IMR-90 (cell line): ENCODE measurements around the gene UMOD. TPM values are rescaled to one million over a fixed set of nuclear protein-coding genes. Genes with fewer than 3 reads are reported as not detected.

ENCODE experiments used
- ATAC-seq: fragments of 200-7000 bp; cut with Tn5 transposase; 2 replicates; pipeline ENCODE4 v1.9.1; 2020; ENCODE audit warnings: low read depth, mild to moderate bottlenecking, moderate library complexity
- BruUV-seq: library from RNA; stranded (reverse); fragments of 400-500 nt; replicated peaks from 2 replicates; lab custom pipeline; 2021; lab: Mats Ljungman, UMichigan
- CTCF ChIA-PET: fragments of 300-600 bp; formaldehyde crosslinking; extraction: SDS; loops from one replicate; lab custom pipeline; 2021; ENCODE audit warnings: antibody characterized with exemption; lab: Yijun Ruan, JAX
- POLR2A ChIA-PET: fragments of 300-600 bp; sonication (Branson Sonifier 250); formaldehyde crosslinking; loops from one replicate; lab custom pipeline; 2022; ENCODE audit warnings: antibody characterized with exemption; ENCODE audit not compliant: unreplicated experiment; lab: Charles Lee
- DNase-seq: peaks from one replicate; pipeline ENCODE4 v3.0.0; 2013
- H2AFZ ChIP-seq: replicated peaks from 2 replicates; pipeline ENCODE3; 2013; ENCODE audit warnings: low read length, mild to moderate bottlenecking; ENCODE audit not compliant: poor library complexity
- H2AK5ac ChIP-seq: 2 replicates; pipeline ENCODE4 v1.6.1; 2013; ENCODE audit warnings: low read depth, low read length, inconsistent platforms
- H2AK9ac ChIP-seq: replicated peaks from 2 replicates; pipeline ENCODE3; 2013; ENCODE audit warnings: mild to moderate bottlenecking, low read depth, low read length, moderate library complexity; ENCODE audit not compliant: poor library complexity
- H2BK120ac ChIP-seq: 2 replicates; pipeline ENCODE4 v1.6.1; 2013; ENCODE audit warnings: low read depth, low read length, inconsistent platforms
- H2BK15ac ChIP-seq: 3 replicates; pipeline ENCODE4 v1.6.1; 2013; ENCODE audit warnings: low read depth, low read length, inconsistent platforms
- H2BK20ac ChIP-seq: 2 replicates; pipeline ENCODE4 v1.6.1; 2013; ENCODE audit warnings: low read depth, mild to moderate bottlenecking, inconsistent platforms, low read length, moderate library complexity
- H2BK5ac ChIP-seq: 2 replicates; pipeline ENCODE4 v1.6.1; 2013; ENCODE audit warnings: mild to moderate bottlenecking, low read depth, low read length, inconsistent platforms; ENCODE audit not compliant: poor library complexity, severe bottlenecking
- H3K14ac ChIP-seq: replicated peaks from 2 replicates; pipeline ENCODE4 v1.6.1; 2013; ENCODE audit warnings: low read depth, low read length, inconsistent platforms
- H3K18ac ChIP-seq: 2 replicates; pipeline ENCODE4 v1.6.1; 2013; ENCODE audit warnings: low read depth, low read length, control low read depth
- H3K23ac ChIP-seq: 2 replicates; pipeline ENCODE4 v1.6.1; 2013; ENCODE audit warnings: low read depth, low read length, inconsistent platforms
- H3K27ac ChIP-seq: 2 replicates; pipeline ENCODE4 v1.5.1; 2013; ENCODE audit warnings: mild to moderate bottlenecking, control low read depth, low read length; ENCODE audit not compliant: insufficient read depth
- H3K27me3 ChIP-seq: 2 replicates; pipeline ENCODE4 v1.6.1; 2013; ENCODE audit warnings: low read length; ENCODE audit not compliant: control insufficient read depth, insufficient read depth
- H3K36me3 ChIP-seq: 2 replicates; pipeline ENCODE4 v1.6.1; 2013; ENCODE audit warnings: low read length, mixed read lengths; ENCODE audit not compliant: control insufficient read depth, insufficient read depth
- H3K4ac ChIP-seq: 2 replicates; pipeline ENCODE4 v1.6.1; 2013; ENCODE audit warnings: low read depth, low read length, inconsistent platforms
- H3K4me1 ChIP-seq: 2 replicates; pipeline ENCODE4 v1.6.1; 2013; ENCODE audit warnings: low read length, mixed read lengths; ENCODE audit not compliant: control insufficient read depth, insufficient read depth
- H3K4me2 ChIP-seq: 2 replicates; pipeline ENCODE4 v1.6.1; 2013; ENCODE audit warnings: low read depth, mild to moderate bottlenecking, control low read depth, low read length, moderate library complexity
- H3K4me3 ChIP-seq: 2 replicates; pipeline ENCODE4 v1.5.1; 2013; ENCODE audit warnings: low read depth, mild to moderate bottlenecking, control low read depth, low read length, moderate library complexity; ENCODE audit not compliant: insufficient read depth
- H3K56ac ChIP-seq: 2 replicates; pipeline ENCODE4 v1.6.1; 2013; ENCODE audit warnings: low read length, inconsistent platforms; ENCODE audit not compliant: insufficient read depth; ENCODE audit errors: extremely low read depth
- H3K79me1 ChIP-seq, 2 experiments: 2 replicates each; pipeline ENCODE4 v1.6.1; 2013; ENCODE audit warnings: low read length in 2 of 2, inconsistent platforms in 1 of 2, low read depth in 1 of 2
- H3K9ac ChIP-seq: 2 replicates; pipeline ENCODE4 v1.6.1; 2013; ENCODE audit warnings: low read depth, low read length, control low read depth
- H3K9me1 ChIP-seq: 2 replicates; pipeline ENCODE4 v1.6.1; 2013; ENCODE audit warnings: low read length, inconsistent platforms; ENCODE audit not compliant: insufficient read depth
- H3K9me3 ChIP-seq: 2 replicates; pipeline ENCODE4 v1.6.1; 2013; ENCODE audit warnings: low read length; ENCODE audit not compliant: control insufficient read depth, insufficient read depth
- H4K20me1 ChIP-seq: 2 replicates; pipeline ENCODE4 v1.6.1; 2013; ENCODE audit warnings: low read length, inconsistent platforms; ENCODE audit not compliant: insufficient read depth
- H4K5ac ChIP-seq: 2 replicates; pipeline ENCODE4 v1.6.1; 2013; ENCODE audit warnings: mild to moderate bottlenecking, low read depth, low read length, control low read depth
- H4K8ac ChIP-seq, 2 experiments: 2 replicates each; pipeline ENCODE4 v1.6.1; 2013; ENCODE audit warnings: low read depth in 2 of 2, low read length in 2 of 2, control low read depth in 1 of 2, inconsistent platforms in 1 of 2
- H4K91ac ChIP-seq: 2 replicates; pipeline ENCODE4 v1.6.1; 2013; ENCODE audit warnings: low read depth, low read length, inconsistent platforms; ENCODE audit not compliant: insufficient read depth
- CHD1 ChIP-seq: IDR thresholded peaks from 2 replicates; pipeline ENCODE4 v1.6.1; 2012; ENCODE audit warnings: low read depth, low read length, improper control_type of control experiment
- WGBS, 2 experiments: methylation state at CpG; one replicate each; pipeline versions ENCODE4 v1.1.5 to v1.1.7; 2013; ENCODE audit warnings: missing lambda C conversion rate in 2 of 2; ENCODE audit not compliant: insufficient read length in 1 of 2; ENCODE audit errors: extremely low coverage in 2 of 2; 5-methylcytosine and 5-hydroxymethylcytosine counted together
- dilution Hi-C: fragments of 300-500 bp; cut with HindIII; formaldehyde crosslinking; loops from one replicate; pipeline ENCODE4 v1.14.3; 2018; ENCODE audit warnings: low sequenced_read_pairs; ENCODE audit not compliant: unreplicated experiment
- in situ Hi-C: fragments of 300-500 bp; cut with MboI; formaldehyde crosslinking; loops from 3 replicates; pipeline ENCODE4 v1.14.3; 2019; ENCODE audit warnings: low sequenced_read_pairs, inconsistent platforms, mixed read lengths
- intact Hi-C: fragments of 100-400 bp; cut with micrococcal nuclease; formaldehyde crosslinking; loops from 2 replicates; pipeline ENCODE4 v1.10.0; 2022
- polyA plus RNA-seq, 3 experiments: library from polyadenylated mRNA; depleted of rRNA; stranded (reverse); fragments of >200 nt; gene quantifications; 2 replicates each; pipeline ENCODE4 v1.2.3, GENCODE V29; 2012; ENCODE audit warnings: low replicate concordance in 1 of 3
- total RNA-seq: library from RNA; depleted of rRNA; stranded (reverse); fragments of >200 nt; gene quantifications from 2 replicates; pipeline ENCODE4 v1.2.3, GENCODE V29; 2012

Gene UMOD
- total and polyA plus RNA-seq, 2 of the 4 experiments (the other 2 are of a cell fraction) = not detected

DNA sequence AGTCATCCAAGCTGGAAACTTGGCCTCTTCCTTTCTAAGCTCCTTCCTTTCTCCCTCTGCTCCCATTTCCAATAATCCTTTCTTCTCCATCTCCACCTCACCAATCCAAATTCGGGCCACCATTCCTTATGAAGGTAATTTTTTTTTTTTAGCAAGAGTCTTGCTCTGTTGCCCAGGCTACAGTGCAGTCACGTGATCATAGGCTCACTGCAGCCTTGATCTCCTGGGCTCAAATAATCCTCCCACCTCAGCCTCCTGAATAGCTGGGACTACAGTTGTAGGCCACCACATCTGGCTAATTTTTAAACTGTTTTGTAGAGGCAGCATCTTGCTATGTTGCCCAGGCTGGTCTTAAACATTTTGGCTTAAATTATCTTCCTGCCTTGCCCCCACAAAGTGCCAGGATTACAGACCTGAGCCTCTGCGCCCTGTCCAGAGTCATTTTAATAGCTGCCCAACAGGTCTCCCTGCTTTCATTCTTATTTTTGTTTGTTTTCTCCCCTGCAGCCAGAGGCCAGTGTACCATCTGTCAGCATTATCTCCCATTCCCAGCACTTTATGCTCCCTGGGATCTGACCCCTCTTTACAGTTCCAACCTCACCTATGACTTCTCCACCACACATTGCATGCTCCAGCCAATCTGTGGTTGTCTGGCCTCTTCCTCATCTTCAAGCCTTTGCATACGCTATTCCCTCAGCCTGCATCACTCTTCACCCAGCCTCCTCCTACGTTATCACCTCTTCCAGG lies 22.9 kb downstream of the UMOD start:
- no peak overlapping the region for H2BK120ac ChIP-seq
- 14 to 100% methylated on average over 1 of the region's 5 CpGs for WGBS, 2 experiments
- dilution Hi-C loops = no loop called here
- no peak for TF ChIP-seq CHD1
- no peaks in the 10 kb centered on the region for H3K9me1 ChIP-seq
- H3K18ac ChIP-seq = no peak overlapping the region
- H4K91ac ChIP-seq = no peak overlapping the region
- H4K8ac ChIP-seq = no peak overlapping the region
- H3K27me3 ChIP-seq = no peaks in the 10 kb centered on the region
- ATAC-seq (no peak), DNase-seq (no peak)
- no peak overlapping the region for H3K27ac ChIP-seq
- CTCF ChIA-PET = no interaction called here
- H3K23ac ChIP-seq = no peak overlapping the region
- no peaks in the 10 kb centered on the region for H3K4me1 ChIP-seq
- no peaks in the 10 kb centered on the region for H3K36me3 ChIP-seq
- POLR2A ChIA-PET = no interaction called here
- no peak overlapping the region for H2BK15ac ChIP-seq
- H2AFZ ChIP-seq = no peak overlapping the region
- no peaks in the 10 kb centered on the region for H3K79me1 ChIP-seq
- no peak overlapping the region for H3K4me2 ChIP-seq
- H3K4ac ChIP-seq = no peak overlapping the region
- no peak overlapping the region for H2BK20ac ChIP-seq
- no peak overlapping the region for H2AK9ac ChIP-seq
- no peak overlapping the region for H3K9ac ChIP-seq
- peaks cover 17% of the 10 kb centered on the region for H3K9me3 ChIP-seq
- no peak overlapping the region for H3K4me3 ChIP-seq
- no peak overlapping the region for H3K56ac ChIP-seq
- no peak overlapping the region for H4K5ac ChIP-seq
- no peak overlapping the region for H2AK5ac ChIP-seq
- no TSS peak for BruUV-seq
- H2BK5ac ChIP-seq = no peak overlapping the region
- in situ Hi-C loops = loop anchor here (25.0 kb wide), 1 partner anchor 167 kb away; no protein-coding TSS in a partner anchor
- no peaks in the 10 kb centered on the region for H4K20me1 ChIP-seq
- intact Hi-C loops = no loop called here
- H3K14ac ChIP-seq = no peak overlapping the region
